Heart right ventricle (tissue), 16 donors: Measurements from ENCODE around the gene ZNF79. TPM values are rescaled to one million over a fixed set of nuclear protein-coding genes. Genes with fewer than 3 reads are reported as not detected.

Experiments
- ATAC-seq, 8 donors: fragments of 200-7000 bp; cut with Tn5 transposase; one replicate each; pipeline ENCODE4 v1.9.1; 2020; ENCODE audit warnings: mild to moderate bottlenecking in 8 of 8, moderate library complexity in 8 of 8, moderate number of reproducible peaks in 1 of 8
- DNase-seq, 2 donors: peaks; one replicate each; pipeline ENCODE4 v3.0.0-alpha.2; 2020
- H3K27ac ChIP-seq, 10 donors: fragments of 200-600 bp; sonication (generic) in 2 of 10; one replicate each; pipeline versions ENCODE4 v1.5.0 to v1.8.0; 2020 to 2022; ENCODE audit warnings: mild to moderate bottlenecking in 3 of 10
- H3K27me3 ChIP-seq, 7 donors: fragments of 200-600 bp; one replicate each; pipeline ENCODE4 v1.8.0; 2021 to 2022; ENCODE audit warnings: mild to moderate bottlenecking in 2 of 7
- H3K36me3 ChIP-seq, 9 donors: fragments of 200-600 bp; sonication (generic) in 1 of 9; one replicate each; pipeline versions ENCODE4 v1.5.0 to v1.8.0; 2020 to 2022; ENCODE audit warnings: mild to moderate bottlenecking in 2 of 9
- H3K4me1 ChIP-seq, 9 donors: fragments of 200-600 bp; sonication (generic) in 1 of 9; one replicate each; pipeline versions ENCODE4 v1.5.0 to v1.8.0; 2020 to 2022; ENCODE audit warnings: mild to moderate bottlenecking in 4 of 9
- H3K4me3 ChIP-seq, 10 donors: fragments of 200-600 bp; sonication (generic) in 2 of 10; one replicate each; pipeline versions ENCODE4 v1.5.0 to v1.8.0; 2020 to 2022; ENCODE audit warnings: mild to moderate bottlenecking in 7 of 10, moderate library complexity in 2 of 10
- H3K9me3 ChIP-seq, 11 donors: fragments of 200-600 bp in 10 of 11; sonication (generic) in 2 of 11; one replicate each; pipeline versions ENCODE4 v1.5.0 to v1.8.0; 2013 to 2022; ENCODE audit warnings: mild to moderate bottlenecking in 2 of 11, control low read depth in 1 of 11, moderate library complexity in 1 of 11
- CTCF ChIP-seq, 9 donors: fragments of 200-600 bp; sonication (generic) in 2 of 9; IDR thresholded peaks; one replicate each; pipeline versions ENCODE4 v1.5.0 to v1.8.0; 2021 to 2022; ENCODE audit warnings: antibody characterized with exemption in 9 of 9, mild to moderate bottlenecking in 5 of 9, moderate library complexity in 1 of 9
- WGBS, 2 donors: extraction: QIAGEN DNeasy Blood & Tissue Kit; methylation state at CpG; one replicate each; pipeline ENCODE4 v1.1.7; 2013; ENCODE audit warnings: inconsistent platforms in 1 of 2; 5-methylcytosine and 5-hydroxymethylcytosine counted together
- intact Hi-C, 10 donors: fragments of 100-400 bp; cut with DNase I; formaldehyde crosslinking; loops; one replicate each; pipeline versions ENCODE4 v1.11.1 to v1.14.2; 2022
- polyA plus RNA-seq, 2 donors: library from polyadenylated mRNA; stranded (reverse); fragments of 200-250 nt; gene quantifications; one replicate each; pipeline ENCODE4 v1.2.3, GENCODE V29; 2013
- total RNA-seq, 10 donors: library from RNA; stranded (reverse); fragmentation: NEBNext Ultra II Directional in 3 of 10; extraction: Animal tissue kit (Norgen Biotek cat#: 25700) in 3 of 10; gene quantifications; one replicate each; pipeline versions ENCODE4 v1.2.1 to v1.2.4, GENCODE V29; 2021 to 2023
- donor health status: Arrhythmogenic right ventricular cardiomyopathy.
- donor health status: ischemic (EF 13 %, LVEDD 7.1; RV severe dilation, severe dysfunction).
- donor health status: healthy with polysubstance abuse.
- donor health status: DM: no; HTN: yes; CAD: no.
- donor health status: DM: no; HTN: no; CAD: no.
- donor health status: ischemic (EF 25% LVEDD 6.9; RV normal size, moderate dysfunction).
- donor health status: ischemic (EF 25% LVEDD 5.7; RV mildly dilated, moderate dysfunction).
- donor health status: healthy.
- donor health status: DM: yes; HTN: yes; CAD: no.
- donor health status: Ischemic cardiomyopathy.
- donor health status: ischemic (EF 35%, LVEDD 5.7; RV mildly dilated, moderate dysfunction).
- donor health status: nonischemic (EF 11% LVEDD 7.7; RV severe dilation, severe dysfunction).
- donor health status: DM: yes; HTN: yes; CAD: no.
- donor health status: PGD.
- donor health status: ischemic (EF 29% LVEDD 5.4; RV normal size, mild dysfunction).
- donor health status: nonischemic (EF 23%, LVEDD 6.1; RV moderate dilation, normal function).

ZNF79 gene
- total and polyA plus RNA-seq, 12 donors = 2.1 to 8.3 (median 5.8) TPM

GRCh38 chr9:127449332-127449966 is 25.3 kb downstream of the ZNF79 start:
- TF ChIP-seq CTCF (IDR thresholded peaks at IDR 0.05) = no peak
- H3K4me3 ChIP-seq = peak overlapping the region in 9 of 10 donors; percentile 38 to 98 (median 88)
- peak overlapping the region in 9 of 10 donors; percentile 90 to 98 (median 96) for H3K27ac ChIP-seq
- H3K36me3 ChIP-seq = peaks cover 0 to 61% (median 42%) of the 10 kb centered on the region in 9 donors
- H3K27me3 ChIP-seq = no peaks in the 10 kb centered on the region
- H3K4me1 ChIP-seq = peaks cover 3 to 48% (median 42%) of the 10 kb centered on the region in 9 donors
- peaks cover 0 to 3% (median 0%) of the 10 kb centered on the region in 11 donors for H3K9me3 ChIP-seq
- 51% methylated on average over 5 of the region's 5 CpGs for WGBS, 2 donors
- DNase-seq (no peak), ATAC-seq (no peak)
- intact Hi-C loops = no loop called here

DNA sequence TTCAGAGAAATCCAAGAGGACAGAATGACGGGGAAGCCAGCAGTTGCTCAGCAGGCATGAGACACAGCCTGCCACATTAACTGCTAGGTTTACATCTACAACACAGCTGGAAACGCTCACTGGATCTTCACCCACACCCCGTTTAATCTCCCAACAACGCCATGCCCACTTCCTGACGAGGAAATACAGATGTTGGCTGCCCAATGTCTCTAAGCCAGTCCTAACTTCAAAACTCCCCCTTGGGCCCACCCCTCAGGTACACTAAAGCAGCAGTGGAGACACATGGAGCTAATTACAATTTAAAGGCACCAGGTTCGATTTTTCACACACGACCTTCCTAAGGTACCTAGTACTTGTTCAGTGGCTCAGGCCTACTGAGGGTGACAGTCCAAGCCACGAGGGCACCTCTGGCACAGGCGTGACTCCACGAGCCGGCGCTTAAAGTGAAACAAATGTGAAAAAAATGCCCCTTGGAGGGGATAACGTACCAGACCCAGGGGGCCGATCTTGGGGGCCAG is 26.1 kb downstream of the ZNF79 start:
- 4% methylated on average over 14 of the region's 14 CpGs for WGBS, 2 donors
- Histone ChIP-seq H3K27me3 (no peaks in the 10 kb centered on the region), H3K27ac (peak overlapping the region; percentile 85 to 98 (median 95)), H3K4me3 (peak overlapping the region; percentile 58 to 99 (median 89)), H3K9me3 (no peaks in the 10 kb centered on the region), H3K4me1 (peaks cover 3 to 55% (median 50%) of the 10 kb centered on the region in 9 donors), H3K36me3 (peaks cover 0 to 61% (median 33%) of the 10 kb centered on the region in 9 donors)
- DNase-seq (no peak), ATAC-seq (peak in 7 of 8 donors; percentile 0 to 13 (median 5))
- intact Hi-C loops = loop anchor here in 1 of 10 donors (2.0 kb wide), 1 partner anchor 26 kb away; the partner anchor contains the start of gene ZNF79
- TF ChIP-seq CTCF (IDR thresholded peaks at IDR 0.05) = no peak

DNA sequence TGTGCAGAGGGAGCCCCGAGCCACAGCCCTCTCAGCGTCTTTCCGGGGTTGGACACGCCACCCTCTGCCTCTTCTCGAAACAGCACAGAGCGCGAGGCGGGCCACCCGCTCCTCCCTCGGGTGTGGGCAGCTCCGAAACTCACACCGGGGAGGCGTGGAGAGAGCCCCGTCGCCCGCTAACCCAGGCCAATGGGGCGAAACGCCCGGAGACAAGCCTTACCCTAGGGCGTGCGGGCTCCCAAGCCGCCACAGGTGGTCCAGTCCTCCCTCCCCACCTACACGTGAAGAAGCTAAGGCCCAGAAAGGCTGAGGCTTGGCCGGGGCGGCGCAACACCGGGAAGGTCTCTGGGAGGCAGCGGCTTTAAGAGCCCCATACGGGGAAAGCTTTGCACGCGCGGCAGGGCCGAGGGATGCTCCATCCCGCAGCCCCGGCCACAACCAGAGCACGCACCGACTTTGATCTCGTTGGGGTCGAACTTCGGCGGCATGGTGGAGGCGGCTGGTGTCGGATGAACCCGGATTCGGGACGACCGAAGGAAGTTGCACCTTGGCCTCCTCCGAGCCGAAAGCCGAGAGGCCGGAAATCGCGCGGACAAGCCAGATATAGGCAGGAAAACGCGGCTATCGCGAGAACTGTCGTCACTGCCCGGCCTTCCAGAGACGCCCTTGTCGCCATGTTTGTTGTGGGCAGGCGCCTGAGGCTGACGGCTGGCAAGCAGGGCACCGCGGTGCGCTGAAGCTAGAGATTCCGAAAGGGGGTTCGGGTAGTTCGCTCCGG is 26.8 kb downstream of the ZNF79 start, which contains the start of the genes LRSAM1 and RPL12:
LRSAM1 (plus strand) TSS at position 681 of the 778 bp plus-strand sequence. CDS start 3,018 bp downstream, outside the sequence.
RPL12 (minus strand) TSS at position 577 of the 778 bp plus-strand sequence; CDS start at position 488, 89 bp downstream.
- DNase-seq (peak; percentile 97 to 98), ATAC-seq (peak; percentile 80 to 94 (median 88))
- TF ChIP-seq CTCF (IDR thresholded peaks at IDR 0.05) = peak in 3 of 9 donors; percentile 21 to 37 (median 26)
- 2% methylated on average over 70 to 71 of the region's 71 CpGs for WGBS, 2 donors
- Histone ChIP-seq H3K27me3 (no peaks in the 10 kb centered on the region), H3K27ac (peak within 1 kb of the TSS; percentile 85 to 98 (median 95)), H3K36me3 (peaks cover 0 to 59% (median 29%) of the 10 kb centered on the region in 9 donors), H3K9me3 (no peaks in the 10 kb centered on the region), H3K4me1 (peaks cover 3 to 62% (median 52%) of the 10 kb centered on the region in 9 donors), H3K4me3 (peak within 1 kb of the TSS; percentile 58 to 99 (median 89))
- intact Hi-C loops = loop anchor here in 1 of 10 donors (2.0 kb wide), 1 partner anchor 26 kb away; the partner anchor contains the start of gene ZNF79

DNA sequence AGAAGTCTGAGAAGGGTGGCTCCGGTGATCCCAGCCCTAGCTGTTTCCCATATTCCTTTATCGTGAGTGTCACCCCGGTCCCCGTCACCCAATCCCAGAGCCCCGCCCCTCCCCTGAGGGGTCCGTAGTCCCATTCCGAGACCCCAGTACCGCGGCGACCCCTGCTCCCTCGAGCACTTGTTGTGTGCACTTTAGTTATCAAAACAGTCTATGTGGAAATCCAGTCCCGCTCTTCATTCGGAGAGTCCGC is 27.4 kb downstream of the ZNF79 start:
- DNase-seq (no peak), ATAC-seq (peak in 1 of 8 donors; percentile 16)
- intact Hi-C loops = loop anchor here in 1 of 10 donors (2.0 kb wide), 1 partner anchor 27 kb away; the partner anchor contains the start of gene ZNF79
- H3K4me3 ChIP-seq = peak overlapping the region; percentile 58 to 99 (median 89)
- peaks cover 3 to 66% (median 52%) of the 10 kb centered on the region in 9 donors for H3K4me1 ChIP-seq
- peaks cover 0 to 57% (median 24%) of the 10 kb centered on the region in 9 donors for H3K36me3 ChIP-seq
- peak overlapping the region; percentile 85 to 98 (median 95) for H3K27ac ChIP-seq
- no peak for TF ChIP-seq CTCF (IDR thresholded peaks at IDR 0.05)
- no peaks in the 10 kb centered on the region for H3K27me3 ChIP-seq
- 0 to 1% methylated on average over 14 of the region's 14 CpGs for WGBS, 2 donors
- H3K9me3 ChIP-seq = no peaks in the 10 kb centered on the region
